Measurements from ENCODE around the gene PHF19.
A peak's percentile ranks its signal among the peaks of the same experiment; 100 is the strongest.

Gene PHF19

GRCh38 chr9:120899490-120900068 is 22.6 kb upstream of the PHF19 start:
- H3K9ac ChIP-seq (ENCODE audit: low read length) = no peak overlapping the region
- H3K4me1 ChIP-seq (ENCODE audit: control insufficient read depth, insufficient read depth, low read length) = peaks cover 4% of the 10 kb centered on the region; the same call in 1 of the 2 replicates
- H3K27ac ChIP-seq (ENCODE audit: low read depth, low read length) = no peak overlapping the region
- H3K36me3 ChIP-seq (ENCODE audit: control insufficient read depth, insufficient read depth, low read length) = no peaks in the 10 kb centered on the region
- peaks cover 7% of the 10 kb centered on the region for H3K27me3 ChIP-seq (ENCODE audit: control insufficient read depth, insufficient read depth, low read length)
- H3K4me3 ChIP-seq (ENCODE audit: low read depth, low read length) = no peak overlapping the region
- no peaks in the 10 kb centered on the region for H3K9me3 ChIP-seq (ENCODE audit: control insufficient read depth, insufficient read depth, low read depth, low read length)

DNA sequence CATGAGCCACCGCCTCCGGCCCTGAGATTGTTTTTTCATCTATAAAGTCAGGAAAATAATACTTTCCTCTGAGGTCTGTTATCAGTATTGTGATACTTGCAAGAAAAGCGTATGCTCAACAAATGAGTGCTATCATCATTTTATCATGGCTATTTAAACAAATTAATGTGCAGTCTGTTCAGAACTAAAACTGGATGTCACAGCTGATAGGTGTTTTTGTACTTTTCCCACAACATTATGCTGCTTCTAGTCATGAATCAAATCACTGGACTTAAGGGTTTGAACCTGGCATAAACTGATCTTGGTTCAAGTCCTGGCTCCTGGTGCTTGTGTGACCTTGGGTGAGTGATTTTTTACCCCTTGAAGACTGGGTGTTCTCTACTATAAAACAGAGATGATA is 21.4 kb upstream of the PHF19 start:
- Histone ChIP-seq H3K4me1 (ENCODE audit: control insufficient read depth, insufficient read depth, low read length) (peaks cover 9% of the 10 kb centered on the region; the same call in 1 of the 2 replicates), H3K9ac (ENCODE audit: low read length) (no peak overlapping the region), H3K27me3 (ENCODE audit: control insufficient read depth, insufficient read depth, low read length) (peaks cover 17% of the 10 kb centered on the region), H3K27ac (ENCODE audit: low read depth, low read length) (no peak overlapping the region), H3K4me3 (ENCODE audit: low read depth, low read length) (no peak overlapping the region), H3K36me3 (ENCODE audit: control insufficient read depth, insufficient read depth, low read length) (no peaks in the 10 kb centered on the region), H3K9me3 (ENCODE audit: control insufficient read depth, insufficient read depth, low read depth, low read length) (no peaks in the 10 kb centered on the region)

- no peak overlapping the region for H3K27ac ChIP-seq (ENCODE audit: low read depth, low read length)
- H3K9me3 ChIP-seq (ENCODE audit: control insufficient read depth, insufficient read depth, low read depth, low read length) = no peaks in the 10 kb centered on the region
- H3K9ac ChIP-seq (ENCODE audit: low read length) = no peak overlapping the region
- peaks cover 23% of the 10 kb centered on the region for H3K27me3 ChIP-seq (ENCODE audit: control insufficient read depth, insufficient read depth, low read length)
- H3K4me3 ChIP-seq (ENCODE audit: low read depth, low read length) = no peak overlapping the region
- peaks cover 13% of the 10 kb centered on the region; the same call in 1 of the 2 replicates for H3K4me1 ChIP-seq (ENCODE audit: control insufficient read depth, insufficient read depth, low read length)
- H3K36me3 ChIP-seq (ENCODE audit: control insufficient read depth, insufficient read depth, low read length) = no peaks in the 10 kb centered on the region
Measured at GRCh38 chr9:120895951-120896350, 19.0 kb upstream of the PHF19 start.

DNA sequence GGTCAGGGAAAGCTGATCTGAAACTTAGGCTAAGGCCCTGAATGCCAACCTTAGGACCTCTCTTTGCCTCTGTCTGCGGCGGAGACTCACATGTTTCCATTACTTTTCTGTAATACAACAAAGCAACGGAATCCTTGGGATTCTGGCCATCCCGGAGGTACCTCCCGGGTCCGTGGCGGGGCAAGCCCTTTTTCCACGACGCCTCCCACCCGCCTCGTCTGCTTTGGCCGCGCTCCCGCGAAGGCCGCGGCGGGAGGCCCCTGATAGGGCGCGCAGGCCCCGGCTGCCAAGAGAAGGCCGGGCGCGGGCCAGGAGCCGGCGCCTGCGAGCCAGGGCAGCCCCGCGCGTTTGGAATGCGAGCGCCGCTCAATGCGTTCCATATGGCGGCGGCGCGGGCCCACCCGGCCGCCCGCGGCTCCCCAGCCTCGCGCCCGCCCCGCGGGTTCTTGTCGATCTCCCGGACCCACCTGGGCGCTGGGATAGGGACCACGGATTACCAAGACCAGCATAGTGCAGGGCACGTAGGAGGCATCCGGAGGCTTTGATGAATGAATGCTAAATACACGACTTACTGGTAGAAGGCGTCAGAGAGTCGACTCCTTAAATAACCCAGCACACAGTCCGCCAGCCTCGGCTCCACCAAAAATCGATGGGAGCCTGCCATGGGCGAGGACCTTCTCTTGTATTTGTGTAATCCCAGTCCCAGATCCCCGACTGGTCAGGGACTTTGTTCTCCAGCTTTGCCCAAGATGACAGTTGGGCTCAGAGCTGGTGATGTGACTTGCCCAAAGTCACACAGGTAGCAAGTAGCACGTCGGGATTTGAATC is 17.5 kb upstream of the PHF19 start:
- peaks cover 23% of the 10 kb centered on the region for H3K27me3 ChIP-seq (ENCODE audit: control insufficient read depth, insufficient read depth, low read length)
- H3K27ac ChIP-seq (ENCODE audit: low read depth, low read length) = no peak overlapping the region
- H3K4me3 ChIP-seq (ENCODE audit: low read depth, low read length) = peak overlapping the region; percentile 31
- H3K4me1 ChIP-seq (ENCODE audit: control insufficient read depth, insufficient read depth, low read length) = peaks cover 18% of the 10 kb centered on the region; the same call in 1 of the 2 replicates
- no peaks in the 10 kb centered on the region for H3K9me3 ChIP-seq (ENCODE audit: control insufficient read depth, insufficient read depth, low read depth, low read length)
- no peak overlapping the region for H3K9ac ChIP-seq (ENCODE audit: low read length)
- no peaks in the 10 kb centered on the region for H3K36me3 ChIP-seq (ENCODE audit: control insufficient read depth, insufficient read depth, low read length)

DNA sequence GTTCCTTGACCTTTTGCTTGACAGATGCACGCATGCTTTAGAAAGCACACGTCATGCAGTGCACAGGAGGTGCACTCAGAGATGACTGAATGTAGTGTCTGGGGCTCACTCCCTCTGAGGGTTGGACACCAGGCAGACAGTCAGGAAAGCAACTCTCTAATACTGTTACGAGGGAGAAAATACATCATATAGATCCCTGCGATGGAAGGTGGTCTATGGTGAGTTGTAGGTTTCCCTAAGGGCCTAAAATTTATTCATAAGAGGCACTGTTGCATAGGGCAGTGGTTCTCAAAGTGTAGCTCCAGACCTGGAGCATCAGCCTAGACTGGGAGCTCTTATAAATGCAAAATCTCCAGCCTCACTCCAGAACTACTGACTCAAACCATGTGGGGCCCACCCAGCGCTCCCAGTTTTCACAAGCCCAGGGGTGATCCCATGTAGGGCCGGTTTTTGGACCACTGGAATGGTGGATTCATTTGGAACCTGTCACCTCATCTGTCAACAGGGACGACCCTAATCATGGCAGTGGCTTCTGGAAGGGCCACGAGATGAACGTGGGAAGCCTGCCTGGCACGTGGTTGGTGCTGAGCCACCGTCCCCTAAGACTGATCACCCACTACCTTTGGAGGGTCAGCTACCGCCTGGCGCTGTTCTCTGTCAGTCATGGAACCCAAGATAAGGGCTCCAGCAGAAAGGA is 16.8 kb upstream of the PHF19 start:
- Histone ChIP-seq H3K27me3 (ENCODE audit: control insufficient read depth, insufficient read depth, low read length) (peaks cover 23% of the 10 kb centered on the region), H3K9me3 (ENCODE audit: control insufficient read depth, insufficient read depth, low read depth, low read length) (no peaks in the 10 kb centered on the region), H3K9ac (ENCODE audit: low read length) (no peak overlapping the region), H3K27ac (ENCODE audit: low read depth, low read length) (no peak overlapping the region), H3K4me3 (ENCODE audit: low read depth, low read length) (no peak overlapping the region), H3K36me3 (ENCODE audit: control insufficient read depth, insufficient read depth, low read length) (no peaks in the 10 kb centered on the region), H3K4me1 (ENCODE audit: control insufficient read depth, insufficient read depth, low read length) (peaks cover 18% of the 10 kb centered on the region; the same call in 1 of the 2 replicates)

DNA sequence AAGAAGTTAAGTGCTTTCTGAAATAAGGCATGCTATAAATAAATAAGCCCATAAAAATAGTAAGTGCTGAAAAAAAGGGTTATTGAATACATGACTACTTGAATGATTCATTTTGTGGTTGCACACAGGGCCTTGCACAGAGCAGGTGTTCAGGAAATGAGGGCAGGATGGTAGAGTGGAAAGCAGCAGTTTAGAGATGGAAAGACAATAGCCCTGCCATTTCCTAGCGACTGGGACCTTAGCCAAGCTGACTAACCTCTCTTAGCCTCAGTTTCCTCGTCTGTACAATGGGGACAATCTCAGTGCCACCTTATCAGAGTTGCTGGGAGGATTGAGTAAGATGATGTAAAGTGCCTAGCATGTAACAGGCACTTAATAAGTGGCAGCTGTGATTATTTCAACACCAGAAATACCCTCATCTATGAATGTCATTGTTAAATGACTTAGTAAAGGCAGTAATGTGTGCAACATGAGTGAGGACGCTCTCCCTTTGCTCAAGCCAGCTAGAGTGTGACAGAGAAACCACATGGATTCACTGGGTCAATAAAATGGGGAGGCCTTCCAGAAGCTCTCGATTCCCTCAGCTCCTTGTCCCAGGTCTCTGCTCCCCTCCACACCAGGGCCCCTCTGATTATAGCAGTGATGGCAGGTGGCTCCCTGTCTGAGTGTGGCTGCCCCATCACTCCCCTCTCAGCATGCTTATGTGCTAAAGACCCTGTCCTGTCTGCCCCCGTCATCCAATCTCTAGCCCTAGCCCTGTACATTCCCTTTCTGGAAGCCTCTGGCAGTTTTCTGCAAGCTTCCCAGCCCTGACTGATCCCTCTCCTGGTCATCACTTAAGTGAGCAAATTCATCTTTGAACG is 16.0 kb upstream of the PHF19 start:
- Histone ChIP-seq H3K4me1 (ENCODE audit: control insufficient read depth, insufficient read depth, low read length) (peaks cover 18% of the 10 kb centered on the region; the same call in 1 of the 2 replicates), H3K27ac (ENCODE audit: low read depth, low read length) (no peak overlapping the region)

GRCh38 chr9:120891884-120892747 is 15.1 kb upstream of the PHF19 start:
- Histone ChIP-seq H3K36me3 (ENCODE audit: control insufficient read depth, insufficient read depth, low read length) (no peaks in the 10 kb centered on the region), H3K4me3 (ENCODE audit: low read depth, low read length) (no peak overlapping the region), H3K27me3 (ENCODE audit: control insufficient read depth, insufficient read depth, low read length) (peaks cover 23% of the 10 kb centered on the region), H3K9me3 (ENCODE audit: control insufficient read depth, insufficient read depth, low read depth, low read length) (no peaks in the 10 kb centered on the region), H3K9ac (ENCODE audit: low read length) (no peak overlapping the region), H3K27ac (ENCODE audit: low read depth, low read length) (no peak overlapping the region), H3K4me1 (ENCODE audit: control insufficient read depth, insufficient read depth, low read length) (peaks cover 16% of the 10 kb centered on the region; the same call in 1 of the 2 replicates)

More for the DNA sequence above, 16.0 kb upstream of the PHF19 start:
- no peak overlapping the region for H3K9ac ChIP-seq (ENCODE audit: low read length)
- peaks cover 23% of the 10 kb centered on the region for H3K27me3 ChIP-seq (ENCODE audit: control insufficient read depth, insufficient read depth, low read length)
- H3K36me3 ChIP-seq (ENCODE audit: control insufficient read depth, insufficient read depth, low read length) = no peaks in the 10 kb centered on the region
- no peaks in the 10 kb centered on the region for H3K9me3 ChIP-seq (ENCODE audit: control insufficient read depth, insufficient read depth, low read depth, low read length)
- no peak overlapping the region for H3K4me3 ChIP-seq (ENCODE audit: low read depth, low read length)

DNA sequence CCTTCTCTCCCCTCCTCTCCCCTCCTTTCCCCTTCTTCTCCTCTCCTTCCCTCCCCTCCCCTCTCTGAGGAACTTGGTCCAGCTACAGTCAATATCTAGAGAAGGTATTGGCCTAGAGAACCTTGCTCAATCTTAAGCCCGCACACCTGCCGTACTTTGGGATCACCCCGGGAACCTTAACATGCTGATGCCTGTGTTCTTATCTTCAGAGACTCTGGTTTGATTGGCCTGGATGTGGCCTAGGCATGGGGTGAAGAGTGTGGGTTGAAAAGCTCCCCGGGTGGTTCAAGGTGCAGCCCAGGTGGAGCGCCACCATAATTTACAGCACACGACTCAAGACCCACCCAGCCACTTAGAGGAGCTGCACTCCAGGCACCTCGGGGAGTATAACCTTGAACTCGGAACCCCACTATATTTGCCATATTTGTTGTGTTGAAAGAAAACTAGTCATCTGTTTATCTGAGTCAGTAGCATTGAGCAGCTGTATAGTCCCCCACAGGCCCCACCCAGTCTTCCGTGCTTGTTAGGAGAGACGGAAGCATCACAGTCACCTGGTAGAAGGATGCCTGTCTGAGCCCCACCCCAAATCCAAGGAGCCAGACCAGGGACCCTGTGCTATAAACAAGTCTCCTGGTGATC is 14.4 kb upstream of the PHF19 start:
- no peaks in the 10 kb centered on the region for H3K36me3 ChIP-seq (ENCODE audit: control insufficient read depth, insufficient read depth, low read length)
- peaks cover 14% of the 10 kb centered on the region; the same call in 1 of the 2 replicates for H3K4me1 ChIP-seq (ENCODE audit: control insufficient read depth, insufficient read depth, low read length)
- no peak overlapping the region for H3K9ac ChIP-seq (ENCODE audit: low read length)
- peaks cover 23% of the 10 kb centered on the region for H3K27me3 ChIP-seq (ENCODE audit: control insufficient read depth, insufficient read depth, low read length)
- H3K4me3 ChIP-seq (ENCODE audit: low read depth, low read length) = no peak overlapping the region
- H3K9me3 ChIP-seq (ENCODE audit: control insufficient read depth, insufficient read depth, low read depth, low read length) = no peaks in the 10 kb centered on the region
- no peak overlapping the region for H3K27ac ChIP-seq (ENCODE audit: low read depth, low read length)

DNA sequence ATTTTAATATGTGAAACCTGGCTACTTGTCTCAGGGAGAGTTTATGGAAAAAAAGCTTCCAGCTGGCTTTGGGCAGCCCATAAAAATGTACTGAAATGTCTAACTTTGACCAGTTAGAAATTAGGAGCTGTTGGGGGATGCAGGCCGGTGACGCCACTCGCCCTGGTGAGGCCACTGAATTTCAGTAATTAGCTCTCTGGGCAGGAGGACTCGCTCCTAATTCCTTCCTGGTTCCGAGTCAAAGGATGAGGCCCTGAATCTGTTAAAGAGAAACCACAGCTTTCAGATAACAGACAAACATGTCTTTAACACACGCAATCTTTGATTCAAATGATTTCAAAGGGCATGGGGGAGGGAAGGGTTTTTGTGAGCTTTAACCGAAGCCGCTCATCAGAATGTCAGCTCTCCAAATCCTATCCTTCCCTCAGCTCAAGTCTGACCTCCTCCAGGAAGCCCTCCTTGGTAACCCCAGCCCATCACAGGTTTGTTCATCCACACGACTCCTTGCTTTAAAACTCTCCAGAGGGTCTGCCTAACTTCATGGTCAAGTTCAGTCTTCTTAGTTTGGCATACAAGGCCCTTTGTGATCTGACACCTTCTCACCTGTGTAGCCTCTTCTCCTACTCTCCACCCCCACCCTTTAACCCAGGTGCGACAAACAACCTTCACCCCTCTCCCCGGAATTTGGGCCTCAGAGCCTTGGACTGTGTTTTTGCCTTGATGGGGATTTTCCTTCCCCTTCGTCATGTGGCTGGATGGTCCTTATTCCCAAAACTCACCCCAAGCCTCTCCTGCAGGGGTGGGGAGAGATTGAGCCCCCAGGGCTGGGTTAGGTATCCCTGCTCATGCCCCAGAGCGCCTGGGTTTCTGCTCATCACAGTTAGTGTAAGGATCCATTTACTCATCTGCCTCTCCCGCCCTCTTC is 13.6 kb upstream of the PHF19 start:
- peaks cover 23% of the 10 kb centered on the region for H3K27me3 ChIP-seq (ENCODE audit: control insufficient read depth, insufficient read depth, low read length)
- H3K4me3 ChIP-seq (ENCODE audit: low read depth, low read length) = no peak overlapping the region
- H3K4me1 ChIP-seq (ENCODE audit: control insufficient read depth, insufficient read depth, low read length) = peaks cover 14% of the 10 kb centered on the region; the same call in 1 of the 2 replicates
- no peak overlapping the region for H3K9ac ChIP-seq (ENCODE audit: low read length)
- H3K9me3 ChIP-seq (ENCODE audit: control insufficient read depth, insufficient read depth, low read depth, low read length) = no peaks in the 10 kb centered on the region
- no peaks in the 10 kb centered on the region for H3K36me3 ChIP-seq (ENCODE audit: control insufficient read depth, insufficient read depth, low read length)
- no peak overlapping the region for H3K27ac ChIP-seq (ENCODE audit: low read depth, low read length)
